Placental pericyte (primary cell): Measurements from ENCODE around the gene RASSF7. TPM values are rescaled to one million over a fixed set of nuclear protein-coding genes. Genes with fewer than 3 reads are reported as not detected.

Experiments
- small RNA-seq: library from RNA; depleted of rRNA; stranded (forward); fragments of <200 nt; gene quantifications from one replicate; pipeline ENCODE3, GENCODE V24; 2012; ENCODE audit warnings: low replicate concordance
- total RNA-seq: library from RNA; depleted of rRNA; stranded (reverse); fragments of >200 nt; gene quantifications from 2 replicates; pipeline ENCODE4 v1.2.3, GENCODE V29; 2012

RASSF7 gene
- total RNA-seq, result 9.7 and 19.3 TPM in 2 replicates

GRCh38 chr11:560305-561147 is at the start of gene RASSF7, which contains the start of gene LMNTD2:
Gene RASSF7, plus strand, starts transcription at chr11:560970. Its CDS starts 799 bp downstream, at chr11:561769.
Gene LMNTD2, minus strand, starts transcription at chr11:560738. Its CDS starts 22 bp downstream, at chr11:560716.

GRCh38 chr11:535519-536454 is 25.0 kb upstream of the RASSF7 start, which contains the start of gene HRAS:
Gene HRAS, minus strand, starts transcription at chr11:535576.

GRCh38 chr11:536841-537621 is 23.7 kb upstream of the RASSF7 start, which contains the start of gene LRRC56:
Gene LRRC56, plus strand, starts transcription at chr11:537527. Its CDS starts 3,158 bp downstream, at chr11:540685.

DNA sequence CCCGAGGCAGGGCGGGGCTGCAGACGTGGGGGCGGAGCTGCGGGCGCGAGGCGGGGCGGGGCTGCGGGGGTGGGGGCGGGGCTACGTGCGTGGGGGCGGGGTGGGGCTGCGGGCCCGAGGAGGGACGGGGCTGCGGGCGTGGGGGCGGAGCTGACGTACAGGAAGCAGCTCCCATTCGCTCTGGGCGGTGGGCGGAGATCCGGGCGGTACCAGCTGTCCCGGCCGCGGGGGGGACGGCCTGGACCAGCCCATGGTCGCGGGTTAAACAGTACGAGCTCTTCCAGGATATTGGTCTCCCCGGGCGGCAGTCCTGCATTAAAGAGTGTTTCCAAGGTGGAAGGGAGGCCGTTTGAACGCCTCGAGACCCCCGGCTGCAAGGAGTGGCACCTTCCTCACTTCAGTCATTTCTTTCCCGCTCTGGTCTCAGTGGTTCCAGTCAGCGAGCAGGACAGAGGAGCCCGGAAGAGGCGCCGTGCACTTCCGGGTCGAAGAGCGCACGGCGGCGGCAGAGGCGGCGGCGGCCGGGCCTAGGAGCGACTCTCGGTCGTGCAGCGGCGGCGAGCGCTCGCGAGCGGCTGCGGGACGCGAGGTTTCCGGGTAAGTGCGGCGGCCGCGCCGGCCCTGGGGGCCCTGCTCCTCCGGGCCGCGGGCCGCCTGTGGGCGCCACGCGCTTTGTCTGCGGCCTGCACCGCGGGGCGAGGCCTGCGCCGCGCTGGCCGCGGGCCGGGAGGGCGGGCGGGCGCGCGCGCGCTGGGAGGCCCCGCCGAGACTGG is 15.4 kb downstream of the RASSF7 start, which contains the start of gene PHRF1:
Gene PHRF1, plus strand, starts transcription at position 475 of the 773 bp plus-strand sequence. CDS start 5,043 bp downstream, outside the sequence.

Small RNA genes within 50 kb of the gene (small RNA-seq; reads per million reads assigned to genes)
- gene MIR210, result 9.8 reads per million, percentile 94 among the genes with 10 or more reads in this experiment

Other genes with a start within 250 kb of the RASSF7 start
- 25.3 and 136 TPM in 2 replicates for gene IFITM1, start 246.9 kb upstream of the RASSF7 start, total RNA-seq
- 45.5 and 328 TPM in 2 replicates for gene IFITM3, start 240.1 kb upstream of the RASSF7 start, total RNA-seq
- 1.1 TPM in 2 replicates for gene B4GALNT4, start 191.5 kb upstream of the RASSF7 start, total RNA-seq
- 0.66 and 1.3 TPM in 2 replicates for gene PKP3, start 166.8 kb upstream of the RASSF7 start, total RNA-seq
- gene SIGIRR, start 146.0 kb upstream of the RASSF7 start, total RNA-seq, result 18.2 and 21.9 TPM in 2 replicates
- gene ANO9, start 119.0 kb upstream of the RASSF7 start, total RNA-seq, result not detected in 2 replicates
- gene PTDSS2, start 110.7 kb upstream of the RASSF7 start, total RNA-seq, result 58.3 and 80.3 TPM in 2 replicates
- 317 and 486 TPM in 2 replicates for gene RNH1, start 53.7 kb upstream of the RASSF7 start, total RNA-seq
- gene HRAS, start 25.4 kb upstream of the RASSF7 start, total RNA-seq, result 44.6 and 46.1 TPM in 2 replicates
- gene LRRC56, start 23.4 kb upstream of the RASSF7 start, total RNA-seq, result 1.6 and 2.8 TPM in 2 replicates
- 0.29 and 1.8 TPM in 2 replicates for gene LMNTD2, start 232 bp upstream of the RASSF7 start, total RNA-seq
- 33.5 and 39.8 TPM in 2 replicates for gene PHRF1, start 15.5 kb downstream of the RASSF7 start, total RNA-seq
- gene IRF7, start 55.0 kb downstream of the RASSF7 start, total RNA-seq, result 9.3 and 17.9 TPM in 2 replicates
- gene CDHR5, start 64.0 kb downstream of the RASSF7 start, total RNA-seq, result not detected in 2 replicates
- gene SCT, start 66.2 kb downstream of the RASSF7 start, total RNA-seq, result not detected in 2 replicates
- 0.22 TPM in 1 of 2 replicates, not detected in the other for gene DRD4, start 76.3 kb downstream of the RASSF7 start, total RNA-seq
- gene DEAF1, start 134.3 kb downstream of the RASSF7 start, total RNA-seq, result 29.1 and 39.2 TPM in 2 replicates
- gene TMEM80, start 134.8 kb downstream of the RASSF7 start, total RNA-seq, result 7.0 and 14.6 TPM in 2 replicates
- 51.4 and 51.7 TPM in 2 replicates for gene EPS8L2, start 145.3 kb downstream of the RASSF7 start, total RNA-seq
- 213 and 250 TPM in 2 replicates for gene TALDO1, start 186.5 kb downstream of the RASSF7 start, total RNA-seq
- gene GATD1, start 216.5 kb downstream of the RASSF7 start, total RNA-seq, result 39.9 and 53.8 TPM in 2 replicates
- 0.22 and 1.4 TPM in 2 replicates for gene CEND1, start 229.1 kb downstream of the RASSF7 start, total RNA-seq
- 11.2 and 23.0 TPM in 2 replicates for gene SLC25A22, start 237.3 kb downstream of the RASSF7 start, total RNA-seq
- gene PIDD1, start 244.3 kb downstream of the RASSF7 start, total RNA-seq, result 8.1 and 8.6 TPM in 2 replicates
- gene RPLP2, start 249.0 kb downstream of the RASSF7 start, total RNA-seq, result 123 and 310 TPM in 2 replicates